ENCODE measurements around the gene MYH13.

DNA sequence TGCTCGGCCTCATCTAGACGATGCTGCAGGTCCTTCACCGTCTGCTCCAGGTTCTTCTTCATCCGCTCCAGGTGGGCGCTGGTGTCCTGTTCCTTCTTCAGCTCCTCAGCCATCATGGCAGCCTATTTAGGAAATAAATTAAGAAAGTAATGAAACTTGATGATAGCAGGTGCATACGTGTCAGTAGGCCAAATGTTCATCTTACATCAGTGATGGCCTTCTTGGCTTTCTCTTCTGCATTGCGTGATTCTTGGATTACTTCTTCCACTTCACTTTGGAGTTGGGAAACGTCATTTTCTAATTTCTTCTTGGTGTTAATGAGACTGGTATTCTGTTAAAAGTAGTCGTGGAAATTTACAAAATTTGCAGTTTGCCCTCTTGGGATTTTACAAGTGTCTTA lies 20.1 kb upstream of the MYH13 start:
- no peak for TF ChIP-seq ZNF274 (IDR thresholded peaks at IDR 0.05; ENCODE audit: low read depth, low read length)
- no peak for TF ChIP-seq YY1 (IDR thresholded peaks at IDR 0.05; ENCODE audit: insufficient read depth, insufficient read length)
